Calu3 (cell line): ENCODE measurements around the gene REXO1. TPM values are rescaled to one million over a fixed set of nuclear protein-coding genes. Genes with fewer than 3 reads are reported as not detected.
A peak's percentile ranks its signal among the peaks of the same experiment; 100 is the strongest.

Source experiments
- BruUV-seq: library from RNA; stranded (reverse); fragments of 400-500 nt; replicated peaks from 2 replicates; lab custom pipeline; 2021; lab: Mats Ljungman, UMichigan
- CTCF ChIA-PET: fragments of 300-600 bp; sonication (Branson Sonifier 250); formaldehyde crosslinking; loops from one replicate; lab custom pipeline; 2022; ENCODE audit warnings: antibody characterized with exemption; lab: Charles Lee
- DNase-seq: peaks from one replicate; pipeline ENCODE4 v3.0.0; 2022
- H3K27ac Mint-ChIP-seq: one replicate; pipeline ENCODE4 v1.8.0; 2022; ENCODE audit warnings: mixed read lengths; ENCODE audit not compliant: unreplicated experiment
- H3K27me3 Mint-ChIP-seq: one replicate; pipeline ENCODE4 v1.8.0; 2022; ENCODE audit warnings: mixed read lengths; ENCODE audit not compliant: unreplicated experiment
- H3K36me3 Mint-ChIP-seq: one replicate; pipeline ENCODE4 v1.8.0; 2022; ENCODE audit warnings: mild to moderate bottlenecking, moderate library complexity, mixed read lengths; ENCODE audit not compliant: insufficient read depth, unreplicated experiment
- H3K4me1 Mint-ChIP-seq: one replicate; pipeline ENCODE4 v1.8.0; 2022; ENCODE audit warnings: mild to moderate bottlenecking, low read depth, mixed read lengths; ENCODE audit not compliant: unreplicated experiment
- H3K4me3 Mint-ChIP-seq: one replicate; pipeline ENCODE4 v1.8.0; 2022; ENCODE audit warnings: mild to moderate bottlenecking, low read depth, moderate library complexity, mixed read lengths; ENCODE audit not compliant: unreplicated experiment
- H3K9me3 Mint-ChIP-seq: one replicate; pipeline ENCODE4 v1.8.0; 2022; ENCODE audit warnings: low read depth, mixed read lengths; ENCODE audit not compliant: unreplicated experiment
- intact Hi-C: fragments of 100-400 bp; cut with micrococcal nuclease; formaldehyde crosslinking; loops from one replicate; pipeline ENCODE4 v1.10.0; 2022; ENCODE audit not compliant: unreplicated experiment
- total RNA-seq: library from RNA; stranded (reverse); gene quantifications from 2 replicates; pipeline ENCODE4 v1.2.3, GENCODE V29; 2022
- TF ChIP-seq, protein P1 (sequence below): fragments of 200-600 bp; IDR thresholded peaks from one replicate; pipeline ENCODE4 v1.8.0; 2022; ENCODE audit warnings: antibody characterized with exemption; ENCODE audit not compliant: unreplicated experiment

The REXO1 gene
- total RNA-seq, 1 experiment from 2014 or later: 34.1 TPM

GRCh38 chr19:1858412-1859081 lies 10.3 kb upstream of the REXO1 start:
- intact Hi-C loops: no loop called here
- no peaks in the 10 kb centered on the region for H3K4me1 Mint-ChIP-seq
- no TSS peak for BruUV-seq
- no peak overlapping the region for H3K27ac Mint-ChIP-seq
- CTCF ChIA-PET: no interaction called here
- H3K36me3 Mint-ChIP-seq: peaks cover 29% of the 10 kb centered on the region
- peak overlapping the region; percentile 83 for H3K4me3 Mint-ChIP-seq
- no peaks in the 10 kb centered on the region for H3K27me3 Mint-ChIP-seq
- no peaks in the 10 kb centered on the region for H3K9me3 Mint-ChIP-seq
- no peak for DNase-seq
- TF ChIP-seq, protein P1, sequence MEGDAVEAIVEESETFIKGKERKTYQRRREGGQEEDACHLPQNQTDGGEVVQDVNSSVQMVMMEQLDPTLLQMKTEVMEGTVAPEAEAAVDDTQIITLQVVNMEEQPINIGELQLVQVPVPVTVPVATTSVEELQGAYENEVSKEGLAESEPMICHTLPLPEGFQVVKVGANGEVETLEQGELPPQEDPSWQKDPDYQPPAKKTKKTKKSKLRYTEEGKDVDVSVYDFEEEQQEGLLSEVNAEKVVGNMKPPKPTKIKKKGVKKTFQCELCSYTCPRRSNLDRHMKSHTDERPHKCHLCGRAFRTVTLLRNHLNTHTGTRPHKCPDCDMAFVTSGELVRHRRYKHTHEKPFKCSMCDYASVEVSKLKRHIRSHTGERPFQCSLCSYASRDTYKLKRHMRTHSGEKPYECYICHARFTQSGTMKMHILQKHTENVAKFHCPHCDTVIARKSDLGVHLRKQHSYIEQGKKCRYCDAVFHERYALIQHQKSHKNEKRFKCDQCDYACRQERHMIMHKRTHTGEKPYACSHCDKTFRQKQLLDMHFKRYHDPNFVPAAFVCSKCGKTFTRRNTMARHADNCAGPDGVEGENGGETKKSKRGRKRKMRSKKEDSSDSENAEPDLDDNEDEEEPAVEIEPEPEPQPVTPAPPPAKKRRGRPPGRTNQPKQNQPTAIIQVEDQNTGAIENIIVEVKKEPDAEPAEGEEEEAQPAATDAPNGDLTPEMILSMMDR: no peak

- no peaks in the 10 kb centered on the region for H3K27me3 Mint-ChIP-seq
- TF ChIP-seq, protein P1: no peak
- peaks cover 32% of the 10 kb centered on the region for H3K36me3 Mint-ChIP-seq
- DNase-seq: no peak
- CTCF ChIA-PET: interaction anchor here (0.7 kb wide), 1 partner anchor 539 kb away, joined by 6 read pairs; no protein-coding TSS in a partner anchor
- H3K27ac Mint-ChIP-seq: no peak overlapping the region
- no TSS peak for BruUV-seq
- intact Hi-C loops: no loop called here
- H3K4me3 Mint-ChIP-seq: no peak overlapping the region
- H3K4me1 Mint-ChIP-seq: no peaks in the 10 kb centered on the region
- H3K9me3 Mint-ChIP-seq: no peaks in the 10 kb centered on the region
Observed at GRCh38 chr19:1857648-1858326, 9.5 kb upstream of the REXO1 start.

DNA sequence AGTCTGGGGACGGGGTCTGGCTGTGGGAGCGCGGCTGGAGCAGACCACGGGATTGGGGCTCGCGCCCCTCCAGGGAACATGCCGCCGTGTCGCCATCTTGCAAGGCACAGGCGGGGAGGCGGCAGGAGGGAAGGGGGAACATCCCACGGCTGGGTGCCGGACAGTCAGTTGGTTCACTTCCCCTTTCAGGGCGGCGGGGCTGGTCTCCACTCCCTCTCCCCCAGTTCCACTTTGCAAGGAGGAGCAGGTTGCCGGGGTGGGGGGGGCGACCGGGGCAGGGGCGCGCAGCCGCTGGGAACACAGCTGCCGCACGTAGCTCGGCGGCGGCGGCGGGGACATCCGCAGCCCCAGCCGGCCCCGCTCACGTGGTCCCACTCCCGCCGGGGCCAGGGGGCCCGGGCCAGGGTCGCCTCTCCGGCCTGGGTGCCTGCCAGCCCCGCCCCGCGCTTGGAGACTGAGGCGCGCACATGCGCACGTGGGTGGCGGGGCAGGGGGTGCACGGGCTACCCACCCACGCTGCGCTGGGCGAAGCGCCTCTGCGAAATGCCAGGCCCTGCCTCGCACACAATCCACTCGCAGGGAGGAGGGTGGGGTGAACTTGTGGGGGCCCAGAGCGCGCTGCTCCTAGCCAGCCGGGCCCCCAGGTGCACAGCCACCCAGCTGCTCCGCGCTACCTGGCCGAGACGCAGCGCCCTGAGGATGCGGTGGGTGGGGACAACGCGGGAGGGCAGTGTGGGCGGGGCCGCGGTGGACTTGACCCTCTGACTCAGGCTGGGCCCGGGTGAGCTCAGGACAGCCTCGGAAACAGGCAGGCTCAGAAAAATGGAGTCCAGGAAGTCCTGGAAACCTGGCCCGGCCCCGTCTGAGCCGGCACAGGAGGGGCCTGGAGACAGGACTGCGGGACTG lies 8.7 kb upstream of the REXO1 start:
- Mint-ChIP-seq H3K9me3 (no peaks in the 10 kb centered on the region), H3K4me3 (no peak overlapping the region), H3K27ac (no peak overlapping the region), H3K4me1 (no peaks in the 10 kb centered on the region), H3K36me3 (peaks cover 24% of the 10 kb centered on the region), H3K27me3 (no peaks in the 10 kb centered on the region)
- BruUV-seq: no TSS peak
- peak; percentile 88 for DNase-seq
- CTCF ChIA-PET: interaction anchor here (0.6 to 1.2 kb wide), 3 partner anchors 15 to 540 kb away, joined by 3 to 6 read pairs (median 4); no protein-coding TSS in a partner anchor
- TF ChIP-seq, protein P1: no peak
- intact Hi-C loops: no loop called here

DNA sequence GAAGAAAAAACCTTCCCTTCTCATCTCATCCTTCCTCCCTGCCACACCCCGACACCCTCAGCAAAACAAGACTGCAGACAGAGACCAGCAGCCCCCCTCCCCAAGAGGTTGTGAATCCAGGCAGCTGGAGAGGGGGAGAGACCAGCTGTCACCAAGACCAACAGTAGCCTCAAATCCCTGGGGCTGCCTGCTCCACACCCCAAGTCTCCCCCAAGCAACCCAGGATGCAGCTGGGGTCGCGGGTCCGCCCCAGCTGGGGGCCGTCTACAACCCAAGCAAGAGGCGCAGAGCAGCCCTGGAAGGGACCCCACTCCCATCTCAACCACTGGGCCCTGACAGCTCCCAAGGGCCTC lies 8.0 kb upstream of the REXO1 start:
- Mint-ChIP-seq H3K27me3 (no peaks in the 10 kb centered on the region), H3K9me3 (no peaks in the 10 kb centered on the region), H3K4me1 (no peaks in the 10 kb centered on the region), H3K36me3 (peaks cover 18% of the 10 kb centered on the region), H3K4me3 (no peak overlapping the region), H3K27ac (no peak overlapping the region)
- CTCF ChIA-PET: interaction anchor here (1.2 kb wide), 1 partner anchor 20 kb away, joined by 3 read pairs; no protein-coding TSS in a partner anchor
- BruUV-seq: no TSS peak
- TF ChIP-seq, protein P1: no peak
- intact Hi-C loops: no loop called here
- no peak for DNase-seq
